Measurements from ENCODE around the gene SHROOM1. TPM values are rescaled to one million over a fixed set of nuclear protein-coding genes. Genes with fewer than 3 reads are reported as not detected.
A peak's percentile ranks its signal among the peaks of the same experiment; 100 is the strongest.

The SHROOM1 gene
- total RNA-seq, 2 donors from 2014 or later, result 1.1 to 2.1 TPM

DNA sequence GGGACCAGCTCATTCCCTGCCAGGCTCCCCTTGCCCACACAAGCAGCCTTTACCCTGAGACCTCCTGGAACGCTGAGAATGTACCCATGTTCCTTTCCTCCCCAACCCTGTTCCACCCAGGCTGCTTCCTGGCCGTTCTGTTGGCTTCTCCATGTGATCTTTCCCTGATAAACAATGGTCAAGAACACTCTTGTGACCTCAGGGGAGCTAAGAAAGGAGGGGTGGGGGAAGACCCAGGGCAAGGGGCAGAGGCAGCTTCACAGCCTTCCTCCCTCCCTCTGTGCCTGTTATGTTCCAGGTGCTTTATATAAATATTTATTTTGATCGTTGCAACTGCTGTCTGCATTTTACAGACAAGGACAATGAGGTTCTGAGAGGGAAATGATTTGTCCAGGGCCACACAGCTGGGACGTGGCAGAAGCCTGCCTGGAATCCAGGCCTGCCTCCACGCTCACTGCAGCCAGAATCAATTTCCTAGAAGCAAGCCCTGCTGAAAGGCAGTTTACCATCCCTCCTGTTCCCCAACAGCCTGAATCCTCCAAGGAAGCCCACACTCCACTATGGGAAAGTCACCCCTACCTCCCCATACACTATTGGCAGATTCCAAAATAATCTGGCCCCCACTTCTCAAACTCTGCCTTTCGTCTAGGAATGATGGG, 3.9 kb downstream of the SHROOM1 start:
- no peak for ATAC-seq (replicated peaks in 1 of 2)
- H3K27me3 Mint-ChIP-seq (ENCODE audit: low read depth), result peaks cover 73% of the 10 kb centered on the region

DNA sequence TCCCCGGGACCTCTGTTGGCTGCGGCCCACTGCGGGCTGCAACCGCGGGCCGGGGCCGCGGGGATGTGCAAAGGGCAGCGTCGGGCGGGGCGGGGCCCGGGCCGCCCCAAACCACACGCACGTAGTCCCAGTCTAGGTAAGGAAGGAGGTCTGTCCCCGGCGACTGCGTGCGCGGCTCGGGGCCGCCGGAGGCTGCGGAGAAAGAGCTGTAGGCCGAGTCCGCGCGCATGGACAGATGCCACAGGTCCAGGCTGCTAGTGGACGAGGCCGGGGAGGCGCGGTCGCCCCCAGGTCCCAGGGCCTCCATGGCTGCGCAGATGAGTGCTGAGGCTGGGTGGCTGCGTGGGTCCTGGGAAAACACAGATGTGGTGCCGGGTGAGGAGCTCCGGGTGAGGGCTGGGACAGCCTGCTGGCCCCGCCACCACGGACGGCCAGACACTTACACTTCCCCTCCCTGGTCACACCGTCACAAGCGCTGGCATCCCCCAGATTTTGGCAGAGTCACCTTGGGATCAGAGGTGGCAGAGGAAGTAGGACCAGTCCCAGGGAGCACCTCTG, 4.5 kb downstream of the SHROOM1 start:
- Mint-ChIP-seq H3K36me3 (ENCODE audit: insufficient read depth in 2 of 2) (no peaks in the 10 kb centered on the region), H3K4me3 (peak overlapping the region; percentile 59 to 68), H3K27me3 (ENCODE audit: low read depth) (peaks cover 67% of the 10 kb centered on the region), H3K27ac (no peak overlapping the region), H3K9me3 (no peaks in the 10 kb centered on the region), H3K4me1 (ENCODE audit: low read depth) (peaks cover 9% of the 10 kb centered on the region)
- ATAC-seq (replicated peaks in 1 of 2), result peak; percentile 47 to 54
- peak; percentile 41 to 49 for DNase-seq

More for the DNA sequence above, 3.9 kb downstream of the SHROOM1 start:
- H3K9me3 Mint-ChIP-seq, result no peaks in the 10 kb centered on the region
- H3K36me3 Mint-ChIP-seq (ENCODE audit: insufficient read depth in 2 of 2), result no peaks in the 10 kb centered on the region
- DNase-seq, result no peak
- H3K4me3 Mint-ChIP-seq, result peak overlapping the region; percentile 59 to 68
- H3K27ac Mint-ChIP-seq, result no peak overlapping the region
- H3K4me1 Mint-ChIP-seq (ENCODE audit: low read depth), result peaks cover 9% of the 10 kb centered on the region

GRCh38 chr5:132825033-132825833, 5.2 kb downstream of the SHROOM1 start:
- peak; percentile 16 to 17 for ATAC-seq (replicated peaks in 1 of 2)
- H3K4me3 Mint-ChIP-seq, result peak overlapping the region; percentile 36 to 59
- H3K9me3 Mint-ChIP-seq, result no peaks in the 10 kb centered on the region
- no peaks in the 10 kb centered on the region for H3K36me3 Mint-ChIP-seq (ENCODE audit: insufficient read depth in 2 of 2)
- H3K27me3 Mint-ChIP-seq (ENCODE audit: low read depth), result peaks cover 71% of the 10 kb centered on the region
- H3K4me1 Mint-ChIP-seq (ENCODE audit: low read depth), result peaks cover 12% of the 10 kb centered on the region
- peak in 1 of 2 donors; percentile 28 for DNase-seq
- no peak overlapping the region for H3K27ac Mint-ChIP-seq

- ATAC-seq (replicated peaks in 1 of 2) (no peak), DNase-seq (no peak)
- no peaks in the 10 kb centered on the region for H3K36me3 Mint-ChIP-seq (ENCODE audit: insufficient read depth in 2 of 2)
- H3K4me3 Mint-ChIP-seq, result peak overlapping the region; percentile 36 to 46
- H3K9me3 Mint-ChIP-seq, result no peaks in the 10 kb centered on the region
- H3K27me3 Mint-ChIP-seq (ENCODE audit: low read depth), result peaks cover 74% of the 10 kb centered on the region
- H3K4me1 Mint-ChIP-seq (ENCODE audit: low read depth), result peaks cover 14% of the 10 kb centered on the region
- H3K27ac Mint-ChIP-seq, result no peak overlapping the region
Measured at GRCh38 chr5:132824426-132824825, 6.0 kb downstream of the SHROOM1 start.

- no peaks in the 10 kb centered on the region for H3K9me3 Mint-ChIP-seq
- H3K27me3 Mint-ChIP-seq (ENCODE audit: low read depth), result peaks cover 74% of the 10 kb centered on the region
- no peak overlapping the region for H3K27ac Mint-ChIP-seq
- no peak for ATAC-seq (replicated peaks in 1 of 2)
- H3K36me3 Mint-ChIP-seq (ENCODE audit: insufficient read depth in 2 of 2), result no peaks in the 10 kb centered on the region
- H3K4me1 Mint-ChIP-seq (ENCODE audit: low read depth), result peaks cover 13% of the 10 kb centered on the region
- peak overlapping the region; percentile 67 to 71 for H3K4me3 Mint-ChIP-seq
- DNase-seq, result no peak
Measured at GRCh38 chr5:132823481-132824050, 6.9 kb downstream of the SHROOM1 start.

DNA sequence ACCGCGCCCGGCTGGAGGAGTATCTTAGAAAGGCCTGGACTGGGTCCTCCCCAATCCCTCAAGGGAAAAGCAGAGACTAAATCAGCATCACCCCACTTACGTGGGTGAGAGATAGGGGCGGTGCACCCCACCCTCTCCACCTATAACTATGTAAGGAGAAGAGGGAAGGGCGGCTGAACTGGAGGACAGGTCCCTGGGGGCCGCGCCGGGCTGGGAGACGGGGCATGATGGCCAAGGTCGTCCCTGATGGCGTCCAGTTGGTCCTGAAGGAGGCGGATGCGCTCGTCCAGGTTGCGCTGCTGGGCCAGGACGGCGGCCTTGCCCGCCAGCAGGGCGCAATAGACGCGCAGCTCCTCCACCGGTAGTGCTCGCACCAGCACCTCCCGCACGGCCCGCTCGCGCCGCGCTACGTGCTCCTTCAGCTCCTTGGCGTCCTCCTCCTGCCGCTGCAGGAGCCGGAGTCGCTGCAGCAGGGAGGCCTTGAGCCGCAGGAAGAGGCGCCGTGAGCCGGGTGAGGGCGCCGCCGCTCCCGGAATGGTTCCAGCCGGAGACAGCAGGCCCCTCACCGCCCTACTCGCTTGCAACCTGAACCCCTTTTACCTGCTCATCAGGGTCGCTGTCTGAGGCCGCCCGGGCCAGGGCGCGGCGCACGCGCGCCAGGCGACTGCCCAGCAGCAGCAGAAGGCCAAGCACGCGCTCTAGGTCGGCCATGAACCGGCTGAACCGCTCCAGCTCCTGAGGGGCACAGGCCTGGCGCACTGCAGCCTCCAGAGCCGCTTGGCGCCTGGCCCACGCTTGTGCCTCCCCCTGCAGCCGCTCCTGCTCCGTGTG, 7.6 kb downstream of the SHROOM1 start:
- no peaks in the 10 kb centered on the region for H3K9me3 Mint-ChIP-seq
- peak overlapping the region; percentile 67 to 71 for H3K4me3 Mint-ChIP-seq
- no peaks in the 10 kb centered on the region for H3K36me3 Mint-ChIP-seq (ENCODE audit: insufficient read depth in 2 of 2)
- peaks cover 74% of the 10 kb centered on the region for H3K27me3 Mint-ChIP-seq (ENCODE audit: low read depth)
- H3K4me1 Mint-ChIP-seq (ENCODE audit: low read depth), result peaks cover 13% of the 10 kb centered on the region
- ATAC-seq (replicated peaks in 1 of 2), result peak in 1 of 2 donors; percentile 8
- no peak overlapping the region for H3K27ac Mint-ChIP-seq
- peak in 1 of 2 donors; percentile 24 for DNase-seq

DNA sequence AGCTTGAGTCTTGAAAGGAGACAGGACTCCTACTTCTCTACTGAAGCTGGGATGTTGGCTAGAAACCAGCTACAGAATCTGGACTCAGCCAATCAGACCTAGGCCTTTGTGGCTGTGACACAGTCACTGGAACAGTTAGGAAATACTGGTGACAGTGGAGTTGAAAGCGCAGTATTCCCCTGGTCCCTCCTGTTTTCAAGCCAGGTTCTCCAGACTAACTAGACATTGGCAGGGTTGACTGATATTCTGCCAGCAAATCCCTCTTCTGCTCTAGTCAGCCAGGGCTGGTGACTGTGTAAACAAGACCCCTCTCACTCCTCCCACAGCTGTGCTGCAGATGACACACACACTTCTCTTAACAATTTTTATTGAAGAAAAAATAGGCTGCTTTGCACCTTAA, 8.7 kb downstream of the SHROOM1 start:
- Mint-ChIP-seq H3K27me3 (ENCODE audit: low read depth) (peaks cover 65% of the 10 kb centered on the region), H3K4me1 (ENCODE audit: low read depth) (peaks cover 13% of the 10 kb centered on the region), H3K36me3 (ENCODE audit: insufficient read depth in 2 of 2) (no peaks in the 10 kb centered on the region), H3K4me3 (no peak overlapping the region), H3K9me3 (no peaks in the 10 kb centered on the region), H3K27ac (no peak overlapping the region)
- DNase-seq (no peak), ATAC-seq (replicated peaks in 1 of 2) (no peak)

DNA sequence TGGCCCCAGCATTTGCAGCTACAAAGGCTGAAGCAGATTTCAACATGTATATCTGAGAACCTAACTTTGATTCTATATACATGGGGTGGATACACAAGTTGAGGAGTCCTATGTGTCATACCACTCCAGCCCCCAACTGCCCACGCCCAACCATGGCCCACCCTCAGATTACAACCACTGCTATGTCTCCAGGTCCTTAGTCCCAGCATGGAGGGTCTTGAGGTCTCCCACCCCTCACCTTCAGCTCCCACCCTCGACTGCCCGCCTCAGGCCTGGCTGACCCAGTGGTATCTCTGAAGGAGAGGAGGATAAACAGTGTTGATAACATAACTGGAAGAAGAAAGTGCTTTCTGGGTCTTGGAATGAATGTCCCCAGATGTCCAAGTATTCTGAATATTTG, 9.1 kb downstream of the SHROOM1 start:
- DNase-seq, result no peak
- H3K4me3 Mint-ChIP-seq, result no peak overlapping the region
- H3K4me1 Mint-ChIP-seq (ENCODE audit: low read depth), result peaks cover 13% of the 10 kb centered on the region
- no peak overlapping the region for H3K27ac Mint-ChIP-seq
- no peak for ATAC-seq (replicated peaks in 1 of 2)
- H3K36me3 Mint-ChIP-seq (ENCODE audit: insufficient read depth in 2 of 2), result no peaks in the 10 kb centered on the region
- H3K9me3 Mint-ChIP-seq, result no peaks in the 10 kb centered on the region
- H3K27me3 Mint-ChIP-seq (ENCODE audit: low read depth), result peaks cover 61% of the 10 kb centered on the region

- Mint-ChIP-seq H3K9me3 (no peaks in the 10 kb centered on the region), H3K27me3 (ENCODE audit: low read depth) (peaks cover 57% of the 10 kb centered on the region), H3K27ac (no peak overlapping the region), H3K36me3 (ENCODE audit: insufficient read depth in 2 of 2) (no peaks in the 10 kb centered on the region), H3K4me3 (peak overlapping the region in 1 of 2 donors; percentile 59), H3K4me1 (ENCODE audit: low read depth) (peaks cover 13% of the 10 kb centered on the region)
- ATAC-seq (replicated peaks in 1 of 2), result peak; percentile 89 to 93
- peak; percentile 90 to 91 for DNase-seq
Measured at GRCh38 chr5:132820162-132820754, 10.2 kb downstream of the SHROOM1 start.

GRCh38 chr5:132819468-132819867, 11.0 kb downstream of the SHROOM1 start:
- Mint-ChIP-seq H3K9me3 (no peaks in the 10 kb centered on the region), H3K4me1 (ENCODE audit: low read depth) (peaks cover 13% of the 10 kb centered on the region), H3K4me3 (peak overlapping the region; percentile 54 to 83), H3K27me3 (ENCODE audit: low read depth) (peaks cover 53% of the 10 kb centered on the region), H3K27ac (no peak overlapping the region), H3K36me3 (ENCODE audit: insufficient read depth in 2 of 2) (peaks cover 0 to 1% of the 10 kb centered on the region in 2 donors)
- ATAC-seq (replicated peaks in 1 of 2), result peak in 1 of 2 donors; percentile 8
- DNase-seq, result no peak

- H3K9me3 Mint-ChIP-seq, result no peaks in the 10 kb centered on the region
- DNase-seq (no peak), ATAC-seq (replicated peaks in 1 of 2) (no peak)
- H3K27me3 Mint-ChIP-seq (ENCODE audit: low read depth), result peaks cover 50% of the 10 kb centered on the region
- H3K36me3 Mint-ChIP-seq (ENCODE audit: insufficient read depth in 2 of 2), result peaks cover 0 to 1% of the 10 kb centered on the region in 2 donors
- H3K4me3 Mint-ChIP-seq, result no peak overlapping the region
- no peak overlapping the region for H3K27ac Mint-ChIP-seq
- H3K4me1 Mint-ChIP-seq (ENCODE audit: low read depth), result peaks cover 24% of the 10 kb centered on the region
Measured at GRCh38 chr5:132817011-132817410, 13.4 kb downstream of the SHROOM1 start.

GRCh38 chr5:132816554-132816953, 13.9 kb downstream of the SHROOM1 start:
- Mint-ChIP-seq H3K27ac (no peak overlapping the region), H3K27me3 (ENCODE audit: low read depth) (peaks cover 50% of the 10 kb centered on the region), H3K4me1 (ENCODE audit: low read depth) (peaks cover 24% of the 10 kb centered on the region), H3K36me3 (ENCODE audit: insufficient read depth in 2 of 2) (peaks cover 0 to 1% of the 10 kb centered on the region in 2 donors), H3K4me3 (no peak overlapping the region), H3K9me3 (no peaks in the 10 kb centered on the region)
- DNase-seq (no peak), ATAC-seq (replicated peaks in 1 of 2) (no peak)
